Measurements from ENCODE around the gene ROBO2. TPM values are rescaled to one million over a fixed set of nuclear protein-coding genes. Genes with fewer than 3 reads are reported as not detected.

ROBO2 gene
- total RNA-seq, 2 donors from 2014 or later: 0.74 to 0.88 TPM

GRCh38 chr3:77373619-77374018 lies 333.7 kb downstream of the ROBO2 start:
- Histone ChIP-seq H3K4me1 (no peaks in the 10 kb centered on the region), H3K27ac (no peak overlapping the region), H3K9me3 (no peaks in the 10 kb centered on the region), H3K9ac (ENCODE audit: low read depth in 2 of 2, low read length in 2 of 2) (no peak overlapping the region), H3K36me3 (no peaks in the 10 kb centered on the region), H3K27me3 (no peaks in the 10 kb centered on the region), H3K4me3 (no peak overlapping the region)
- TF ChIP-seq, protein P1, sequence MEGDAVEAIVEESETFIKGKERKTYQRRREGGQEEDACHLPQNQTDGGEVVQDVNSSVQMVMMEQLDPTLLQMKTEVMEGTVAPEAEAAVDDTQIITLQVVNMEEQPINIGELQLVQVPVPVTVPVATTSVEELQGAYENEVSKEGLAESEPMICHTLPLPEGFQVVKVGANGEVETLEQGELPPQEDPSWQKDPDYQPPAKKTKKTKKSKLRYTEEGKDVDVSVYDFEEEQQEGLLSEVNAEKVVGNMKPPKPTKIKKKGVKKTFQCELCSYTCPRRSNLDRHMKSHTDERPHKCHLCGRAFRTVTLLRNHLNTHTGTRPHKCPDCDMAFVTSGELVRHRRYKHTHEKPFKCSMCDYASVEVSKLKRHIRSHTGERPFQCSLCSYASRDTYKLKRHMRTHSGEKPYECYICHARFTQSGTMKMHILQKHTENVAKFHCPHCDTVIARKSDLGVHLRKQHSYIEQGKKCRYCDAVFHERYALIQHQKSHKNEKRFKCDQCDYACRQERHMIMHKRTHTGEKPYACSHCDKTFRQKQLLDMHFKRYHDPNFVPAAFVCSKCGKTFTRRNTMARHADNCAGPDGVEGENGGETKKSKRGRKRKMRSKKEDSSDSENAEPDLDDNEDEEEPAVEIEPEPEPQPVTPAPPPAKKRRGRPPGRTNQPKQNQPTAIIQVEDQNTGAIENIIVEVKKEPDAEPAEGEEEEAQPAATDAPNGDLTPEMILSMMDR (IDR thresholded peaks at IDR 0.05): no peak
- intact Hi-C loops (cut with DNase I): no loop called here
- DNase-seq: no peak

DNA sequence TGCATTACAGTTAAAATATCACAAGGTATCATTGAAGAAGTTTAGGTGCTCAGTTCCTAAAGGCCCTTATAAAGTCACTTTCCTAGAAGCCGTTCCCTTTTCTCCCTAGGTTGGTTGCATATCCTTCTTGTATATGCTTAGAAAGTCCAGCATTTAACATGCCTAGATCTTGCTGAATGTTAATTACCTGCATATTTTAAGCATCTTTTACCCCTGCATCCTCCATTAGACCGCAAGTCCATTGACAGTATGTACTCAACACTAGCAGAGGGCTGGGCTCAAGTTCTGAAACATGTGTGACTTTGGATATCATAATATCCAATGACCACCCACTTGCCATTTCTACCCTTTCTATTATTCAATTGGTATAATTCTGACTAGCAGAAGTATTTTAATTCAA lies 336.6 kb downstream of the ROBO2 start:
- intact Hi-C loops (cut with DNase I): no loop called here
- Histone ChIP-seq H3K9ac (ENCODE audit: low read depth in 2 of 2, low read length in 2 of 2) (no peak overlapping the region), H3K4me3 (no peak overlapping the region), H3K27ac (no peak overlapping the region), H3K4me1 (no peaks in the 10 kb centered on the region), H3K27me3 (no peaks in the 10 kb centered on the region), H3K9me3 (no peaks in the 10 kb centered on the region), H3K36me3 (no peaks in the 10 kb centered on the region)
- no peak for DNase-seq
- TF ChIP-seq, protein P1 (IDR thresholded peaks at IDR 0.05): no peak

- Histone ChIP-seq H3K36me3 (no peaks in the 10 kb centered on the region), H3K27ac (no peak overlapping the region), H3K9me3 (no peaks in the 10 kb centered on the region), H3K4me3 (no peak overlapping the region), H3K27me3 (no peaks in the 10 kb centered on the region), H3K9ac (ENCODE audit: low read depth in 2 of 2, low read length in 2 of 2) (no peak overlapping the region), H3K4me1 (no peaks in the 10 kb centered on the region)
- DNase-seq: no peak
- TF ChIP-seq, protein P1 (IDR thresholded peaks at IDR 0.05): no peak
- intact Hi-C loops (cut with DNase I): no loop called here
Measured at GRCh38 chr3:77377717-77378116, 337.8 kb downstream of the ROBO2 start.

GRCh38 chr3:77380136-77380535 lies 340.2 kb downstream of the ROBO2 start:
- intact Hi-C loops (cut with DNase I): no loop called here
- no peak overlapping the region for H3K27ac ChIP-seq
- DNase-seq: no peak
- no peak overlapping the region for H3K9ac ChIP-seq (ENCODE audit: low read depth in 2 of 2, low read length in 2 of 2)
- no peaks in the 10 kb centered on the region for H3K4me1 ChIP-seq
- H3K36me3 ChIP-seq: no peaks in the 10 kb centered on the region
- no peaks in the 10 kb centered on the region for H3K27me3 ChIP-seq
- TF ChIP-seq, protein P1 (IDR thresholded peaks at IDR 0.05): no peak
- H3K9me3 ChIP-seq: no peaks in the 10 kb centered on the region
- H3K4me3 ChIP-seq: no peak overlapping the region

- DNase-seq: no peak
- H3K36me3 ChIP-seq: no peaks in the 10 kb centered on the region
- intact Hi-C loops (cut with DNase I): no loop called here
Measured at GRCh38 chr3:77381431-77381830, 341.5 kb downstream of the ROBO2 start.

More at GRCh38 chr3:77381431-77381830, 341.5 kb downstream of the ROBO2 start:
- Histone ChIP-seq H3K9me3 (no peaks in the 10 kb centered on the region), H3K4me3 (no peak overlapping the region), H3K27ac (no peak overlapping the region), H3K27me3 (no peaks in the 10 kb centered on the region), H3K9ac (ENCODE audit: low read depth in 2 of 2, low read length in 2 of 2) (no peak overlapping the region), H3K4me1 (no peaks in the 10 kb centered on the region)
- TF ChIP-seq, protein P1 (IDR thresholded peaks at IDR 0.05): no peak
